HL-60 (cell line): Measurements from ENCODE around the gene C6orf120.

Experiments
- CTCF ChIP-seq: IDR thresholded peaks from one replicate; pipeline ENCODE4 v1.5.1; 2011; ENCODE audit warnings: low read length, control low read depth, inconsistent platforms; ENCODE audit not compliant: insufficient read depth
- REST ChIP-seq: IDR thresholded peaks from 2 replicates; pipeline ENCODE4 v1.6.1; 2012; ENCODE audit warnings: low read depth; ENCODE audit not compliant: insufficient replicate concordance

- TF ChIP-seq REST (no peak), CTCF (no peak)
Observed at GRCh38 chr6:169657284-169657610, 44.7 kb upstream of the C6orf120 start.
